NCI-H2081 (cell line): ENCODE data around the gene PODNL1.
A peak's percentile ranks its signal among the peaks of the same experiment; 100 is the strongest.

Source experiments
- DNase-seq, 2 experiments: peaks; one replicate each; lab custom pipeline; 2025; lab: John Stamatoyannopoulos, UW

Gene PODNL1, protein sequence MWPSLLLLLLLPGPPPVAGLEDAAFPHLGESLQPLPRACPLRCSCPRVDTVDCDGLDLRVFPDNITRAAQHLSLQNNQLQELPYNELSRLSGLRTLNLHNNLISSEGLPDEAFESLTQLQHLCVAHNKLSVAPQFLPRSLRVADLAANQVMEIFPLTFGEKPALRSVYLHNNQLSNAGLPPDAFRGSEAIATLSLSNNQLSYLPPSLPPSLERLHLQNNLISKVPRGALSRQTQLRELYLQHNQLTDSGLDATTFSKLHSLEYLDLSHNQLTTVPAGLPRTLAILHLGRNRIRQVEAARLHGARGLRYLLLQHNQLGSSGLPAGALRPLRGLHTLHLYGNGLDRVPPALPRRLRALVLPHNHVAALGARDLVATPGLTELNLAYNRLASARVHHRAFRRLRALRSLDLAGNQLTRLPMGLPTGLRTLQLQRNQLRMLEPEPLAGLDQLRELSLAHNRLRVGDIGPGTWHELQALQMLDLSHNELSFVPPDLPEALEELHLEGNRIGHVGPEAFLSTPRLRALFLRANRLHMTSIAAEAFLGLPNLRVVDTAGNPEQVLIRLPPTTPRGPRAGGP

DNA sequence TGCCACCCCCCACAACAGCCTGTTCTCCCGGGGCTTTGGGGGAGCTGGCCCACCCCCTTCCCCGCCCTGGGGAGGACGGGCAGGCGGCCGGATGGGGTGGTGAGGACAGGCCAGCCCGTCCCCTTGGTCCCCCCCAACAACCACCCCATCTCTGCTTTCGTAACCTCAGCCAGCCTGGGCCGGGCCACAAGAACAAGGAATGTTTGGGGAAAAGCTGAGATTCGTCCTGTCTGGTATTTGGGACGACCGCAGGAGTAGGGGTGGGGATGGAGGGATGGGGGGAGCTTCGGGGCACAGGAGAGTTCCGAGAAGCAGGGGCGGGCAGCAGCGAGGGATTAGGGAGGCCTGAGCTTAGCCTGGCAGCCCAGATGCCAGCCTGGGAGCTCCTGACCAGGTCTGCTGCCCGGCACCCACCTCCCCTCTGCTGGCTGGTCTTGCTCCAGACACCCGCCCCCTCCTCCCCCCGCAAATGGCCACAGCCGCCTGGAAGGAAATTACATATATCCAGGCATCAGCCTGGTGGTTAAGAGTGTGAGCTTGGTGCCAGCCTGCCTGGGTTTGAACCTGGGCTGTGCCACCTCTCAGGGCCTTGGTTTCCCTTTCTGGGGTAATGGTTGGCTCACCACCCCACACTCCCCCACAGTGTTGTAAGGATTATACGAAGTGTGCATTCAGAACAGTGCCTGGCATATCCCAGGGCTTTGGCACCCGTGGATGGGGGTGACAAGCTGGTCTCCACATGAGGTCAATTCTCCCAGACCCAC lies at the start of gene PODNL1:
PODNL1 (minus strand) TSS at position 117 of the 764 bp plus-strand sequence. CDS start 236 bp downstream, outside the sequence.
- no peak for DNase-seq

- DNase-seq: no peak
Observed at GRCh38 chr19:13987101-13987890, 49.1 kb upstream of the PODNL1 start.

DNA sequence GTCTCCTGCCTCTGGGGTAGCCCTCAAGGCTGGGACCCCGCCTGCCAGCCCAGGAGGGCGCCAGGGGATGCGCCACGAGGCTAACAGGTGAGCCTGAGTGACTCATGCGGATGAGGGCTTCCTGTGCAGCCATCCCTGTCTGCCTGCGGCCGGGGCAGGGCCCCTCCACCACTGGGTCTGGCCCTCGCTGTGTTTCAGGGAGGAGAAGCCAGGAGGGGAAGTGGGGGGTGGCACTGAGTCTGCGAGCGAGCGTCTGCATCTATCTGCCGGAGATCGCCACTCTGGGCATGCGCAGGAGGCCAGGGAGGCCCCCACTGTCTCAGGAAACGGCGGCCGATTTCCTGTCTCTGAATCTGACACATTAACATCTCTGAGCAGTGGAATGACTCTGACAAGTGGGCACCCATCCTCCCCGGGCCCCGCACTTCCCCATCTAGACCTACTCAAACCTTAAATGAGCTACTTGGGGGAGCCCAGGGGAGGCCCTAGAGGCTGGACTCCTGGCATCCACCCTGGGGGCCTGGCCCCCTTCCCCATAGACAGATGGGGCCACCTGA lies 48.2 kb upstream of the PODNL1 start:
- DNase-seq: peak; percentile 36 to 63

GRCh38 chr19:13985771-13986347 lies 47.6 kb upstream of the PODNL1 start:
- DNase-seq: peak in 1 of 2 experiments; percentile 40

- no peak for DNase-seq
Observed at GRCh38 chr19:13984875-13985741, 46.9 kb upstream of the PODNL1 start.

GRCh38 chr19:13984186-13984585 lies 46.0 kb upstream of the PODNL1 start:
- peak in 1 of 2 experiments; percentile 11 for DNase-seq

- peak; percentile 71 to 94 for DNase-seq
Observed at GRCh38 chr19:13983213-13983889, 45.1 kb upstream of the PODNL1 start.

DNA sequence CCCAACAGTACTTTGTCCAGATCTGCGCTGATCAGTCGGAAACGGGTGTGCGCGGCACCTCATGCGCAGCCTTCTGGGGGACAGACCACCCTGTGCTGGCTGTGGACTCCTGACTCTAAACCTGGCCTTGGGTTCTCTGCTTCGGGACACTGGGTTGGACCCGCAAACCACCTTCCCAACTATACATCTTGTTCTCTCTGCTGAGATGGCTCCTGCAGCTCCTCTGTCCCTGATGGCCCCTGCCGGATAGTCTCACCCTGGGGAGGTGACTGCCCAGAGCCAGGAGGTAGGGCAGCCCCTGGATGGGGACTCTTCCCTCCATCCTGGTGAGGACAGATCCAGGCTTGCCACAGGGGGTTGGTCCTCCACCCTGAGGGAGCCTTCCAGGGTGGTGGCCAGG lies 44.6 kb upstream of the PODNL1 start:
- DNase-seq: no peak

DNA sequence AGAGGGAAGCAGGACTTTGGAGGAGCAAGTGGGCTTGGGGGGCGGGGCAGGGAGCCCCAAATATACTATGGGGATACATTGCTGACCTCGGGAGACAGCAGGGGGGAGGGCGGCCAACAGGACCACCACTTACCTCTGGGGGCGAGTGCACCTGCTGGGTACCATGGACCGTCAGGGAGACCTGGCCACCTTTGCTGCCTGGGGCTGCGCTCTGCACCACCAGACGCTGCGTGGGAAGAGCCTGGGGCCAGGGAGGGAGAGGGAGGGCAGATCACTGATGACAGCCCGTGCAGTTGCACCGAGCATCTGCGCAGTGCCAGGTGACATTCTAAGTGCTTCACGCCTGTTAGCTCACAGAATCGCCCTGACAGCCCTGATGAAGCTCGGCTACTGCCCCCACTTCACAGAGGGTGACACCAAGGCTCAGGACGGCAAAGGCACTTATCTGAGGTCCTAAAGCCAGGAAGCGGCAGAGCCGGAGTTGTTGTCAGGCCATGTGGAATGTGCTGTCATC lies 43.8 kb upstream of the PODNL1 start:
- DNase-seq: peak in 1 of 2 experiments; percentile 26

GRCh38 chr19:13981467-13981866 lies 43.2 kb upstream of the PODNL1 start:
- DNase-seq: no peak

- DNase-seq: no peak
Observed at GRCh38 chr19:13981021-13981420, 42.8 kb upstream of the PODNL1 start.

GRCh38 chr19:13980340-13980739 lies 42.1 kb upstream of the PODNL1 start:
- no peak for DNase-seq

DNA sequence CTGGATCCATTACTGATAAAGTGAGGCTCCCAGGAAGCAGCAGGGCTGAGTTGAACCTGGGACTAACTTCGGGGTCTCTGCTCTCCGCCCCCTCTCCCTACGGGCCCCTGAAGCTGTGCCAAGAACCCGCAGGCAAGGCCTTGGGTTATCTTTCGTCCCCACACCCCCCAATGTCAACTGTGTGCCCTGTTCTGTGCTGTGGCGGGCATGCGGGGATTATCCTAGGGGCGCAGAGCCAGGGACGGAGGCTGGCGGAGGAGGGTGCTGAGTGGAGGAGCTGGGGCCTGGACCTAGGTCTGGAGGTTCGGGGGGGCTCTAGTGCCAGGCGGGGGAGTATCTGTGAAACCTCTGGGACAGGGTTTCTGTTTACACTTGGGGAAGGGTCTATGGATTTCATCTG lies 41.5 kb upstream of the PODNL1 start:
- DNase-seq: no peak

GRCh38 chr19:13979244-13979615 lies 41.0 kb upstream of the PODNL1 start:
- DNase-seq: no peak

DNA sequence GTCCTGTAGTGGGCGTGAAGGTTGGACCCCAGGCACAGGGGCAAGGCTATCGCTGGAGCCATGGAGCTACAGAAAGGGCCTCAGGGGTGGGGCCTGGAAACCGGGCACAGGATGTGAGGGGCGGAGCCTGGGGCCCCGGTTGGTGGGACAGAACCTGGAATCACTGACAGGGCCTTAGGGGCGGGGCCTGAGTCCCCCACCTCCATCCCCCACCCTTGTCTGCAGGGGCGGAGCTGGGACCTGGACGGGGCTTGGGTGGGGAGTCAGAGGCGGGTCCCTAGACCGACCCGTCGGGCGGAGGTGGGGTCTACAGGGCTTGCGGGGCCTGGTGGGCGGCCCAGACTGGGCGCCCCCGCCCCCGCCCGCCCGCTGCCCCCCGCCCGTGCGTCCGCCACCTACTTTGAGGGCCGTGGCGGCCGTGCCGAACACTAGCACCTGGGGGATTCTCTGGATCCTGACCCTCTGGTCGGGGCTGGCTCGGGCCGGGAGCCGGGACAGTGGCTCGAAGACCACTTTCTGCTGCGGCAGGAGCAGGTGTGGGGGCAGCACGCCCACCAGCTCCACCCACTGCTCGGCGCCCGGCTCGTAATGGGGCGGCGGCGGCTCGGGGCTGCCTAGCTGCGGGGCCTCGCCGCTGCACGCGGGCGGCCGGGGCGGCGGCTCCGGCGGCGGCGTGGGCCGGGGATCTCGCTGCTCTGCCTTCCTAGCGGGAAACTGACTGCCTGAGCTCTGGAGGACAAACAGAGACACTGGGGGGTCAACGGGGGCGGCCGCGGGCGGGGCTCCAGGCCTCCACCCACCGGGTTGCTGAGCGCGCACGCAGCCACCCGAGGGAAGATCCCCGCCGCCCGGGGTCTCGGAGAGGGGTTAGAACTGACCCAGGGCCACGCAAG lies 40.4 kb upstream of the PODNL1 start:
- DNase-seq: no peak

GRCh38 chr19:13977803-13978202 lies 39.6 kb upstream of the PODNL1 start:
- DNase-seq: no peak

DNA sequence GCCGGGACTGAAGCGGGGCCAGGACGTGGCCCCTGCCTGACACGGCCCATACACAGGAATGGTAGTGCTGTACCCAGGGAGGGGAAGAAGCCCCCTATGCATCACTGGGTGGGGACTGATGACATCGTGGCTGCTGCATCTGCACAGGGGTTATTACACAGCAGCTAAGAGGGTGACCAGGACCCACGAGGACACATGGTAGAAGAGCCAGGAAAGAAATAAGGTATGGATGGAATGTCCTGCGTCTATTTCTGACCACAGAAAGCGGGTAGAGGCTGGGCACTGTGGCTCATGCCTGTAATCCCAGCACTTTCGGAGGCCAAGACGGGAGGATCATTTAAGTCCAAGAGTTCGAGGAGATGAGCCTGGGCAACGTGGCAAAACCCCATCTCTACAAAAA lies 38.2 kb upstream of the PODNL1 start:
- DNase-seq: no peak

DNA sequence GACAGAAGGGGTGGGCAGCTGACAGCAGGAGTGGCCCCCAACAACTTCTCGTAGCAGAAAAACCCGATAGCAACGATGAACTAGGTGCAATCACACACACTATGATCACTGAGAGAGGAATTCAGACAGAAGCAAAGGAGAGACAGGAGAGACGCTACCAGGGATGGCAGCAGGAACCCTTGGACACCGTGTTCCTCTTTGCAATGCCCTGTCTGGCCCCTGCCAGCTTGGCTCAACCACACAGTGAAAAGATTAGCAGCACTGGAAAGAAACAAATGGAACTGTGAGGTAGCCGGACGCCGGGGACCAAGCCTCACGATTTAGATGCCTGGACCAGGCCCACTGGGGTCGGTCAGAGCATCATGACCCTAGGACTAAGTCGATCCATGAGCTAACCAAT lies 37.7 kb upstream of the PODNL1 start:
- DNase-seq: no peak

DNA sequence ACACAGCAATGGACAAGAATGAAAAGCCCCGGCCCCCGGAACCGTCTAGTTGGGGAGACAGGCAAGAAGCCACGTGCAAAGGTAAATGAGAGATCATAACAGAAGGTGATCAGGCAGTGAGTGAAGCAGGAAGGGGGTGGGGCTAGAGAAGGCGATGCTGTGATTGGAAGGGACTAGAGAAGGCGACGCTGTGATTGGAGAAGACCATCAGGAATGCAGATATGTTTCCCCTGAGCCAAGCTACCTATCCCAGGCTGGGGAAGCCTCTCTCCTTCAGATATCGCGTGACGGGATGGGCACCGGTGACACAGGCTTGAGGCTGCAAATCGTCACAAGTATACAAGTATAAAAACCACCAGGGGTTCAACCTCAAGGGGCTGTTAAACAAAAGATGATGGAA lies 35.9 kb upstream of the PODNL1 start:
- peak; percentile 13 to 40 for DNase-seq
